Central memory CD8-positive, alpha-beta T cell (primary cell): ENCODE data around the gene TRIM36.

Experiments
- ATAC-seq: fragments of 150-1000 bp; cut with Tn5 transposase; replicated peaks from 2 replicates; pipeline ENCODE4 v1.10.0; 2022; ENCODE audit warnings: mild to moderate bottlenecking, moderate FRiP score, moderate number of reproducible peaks; ENCODE audit not compliant: poor library complexity, severe bottlenecking; ENCODE audit errors: extremely low read depth
- DNase-seq, 2 donors: peaks; one replicate each; pipeline ENCODE4 v3.0.0; 2021; ENCODE audit warnings: low spot score in 2 of 2
- H3K27ac Mint-ChIP-seq: one replicate; pipeline ENCODE4 v1.8.0; 2022; ENCODE audit warnings: low read depth, mild to moderate bottlenecking, moderate library complexity, mixed read lengths
- H3K27me3 Mint-ChIP-seq: one replicate; pipeline ENCODE4 v1.8.0; 2022; ENCODE audit warnings: mixed read lengths
- H3K36me3 Mint-ChIP-seq: one replicate; pipeline ENCODE4 v1.8.0; 2022; ENCODE audit warnings: mild to moderate bottlenecking, moderate library complexity, mixed read lengths; ENCODE audit not compliant: insufficient read depth
- H3K4me1 Mint-ChIP-seq: one replicate; pipeline ENCODE4 v1.8.0; 2022; ENCODE audit warnings: mixed read lengths
- H3K4me3 Mint-ChIP-seq: one replicate; pipeline ENCODE4 v1.8.0; 2022; ENCODE audit warnings: mild to moderate bottlenecking, moderate library complexity, mixed read lengths
- H3K9me3 Mint-ChIP-seq: one replicate; pipeline ENCODE4 v1.8.0; 2022; ENCODE audit warnings: mixed read lengths

TRIM36 gene

GRCh38 chr5:115169487-115170133, at the start of gene TRIM36:
Gene TRIM36, minus strand, starts transcription at chr5:115169908. Its CDS starts 274 bp downstream, at chr5:115169634.
- peak; percentile 81 to 83 for DNase-seq
- Mint-ChIP-seq H3K36me3 (peaks cover 7% of the 10 kb centered on the region), H3K4me1 (peaks cover 10% of the 10 kb centered on the region), H3K27ac (peak within 1 kb of the TSS; percentile 78), H3K4me3 (peak within 1 kb of the TSS; percentile 82), H3K27me3 (peaks cover 65% of the 10 kb centered on the region), H3K9me3 (peaks cover 6% of the 10 kb centered on the region)
- ATAC-seq = peak; percentile 89

- peaks cover 6% of the 10 kb centered on the region for H3K4me1 Mint-ChIP-seq
- no peak for DNase-seq
- H3K27ac Mint-ChIP-seq = no peak overlapping the region
- no peaks in the 10 kb centered on the region for H3K27me3 Mint-ChIP-seq
- no peaks in the 10 kb centered on the region for H3K9me3 Mint-ChIP-seq
- H3K36me3 Mint-ChIP-seq = peaks cover 28% of the 10 kb centered on the region
- H3K4me3 Mint-ChIP-seq = no peak overlapping the region
- no peak for ATAC-seq
Measured at GRCh38 chr5:115214541-115214940, 44.8 kb upstream of the TRIM36 start.

- DNase-seq (peak in 1 of 2 donors; percentile 32), ATAC-seq (peak; percentile 95)
- Mint-ChIP-seq H3K4me3 (no peak overlapping the region), H3K9me3 (no peaks in the 10 kb centered on the region), H3K27ac (peak overlapping the region; percentile 82), H3K27me3 (no peaks in the 10 kb centered on the region), H3K36me3 (peaks cover 19% of the 10 kb centered on the region), H3K4me1 (peaks cover 13% of the 10 kb centered on the region)
Measured at GRCh38 chr5:115209279-115209678, 39.6 kb upstream of the TRIM36 start.

GRCh38 chr5:115202952-115203351, 33.2 kb upstream of the TRIM36 start:
- Mint-ChIP-seq H3K4me3 (no peak overlapping the region), H3K9me3 (no peaks in the 10 kb centered on the region), H3K27ac (no peak overlapping the region), H3K27me3 (no peaks in the 10 kb centered on the region), H3K4me1 (no peaks in the 10 kb centered on the region), H3K36me3 (no peaks in the 10 kb centered on the region)
- no peak for ATAC-seq
- DNase-seq = no peak

- Mint-ChIP-seq H3K4me3 (no peak overlapping the region), H3K27me3 (peaks cover 3% of the 10 kb centered on the region), H3K36me3 (peaks cover 2% of the 10 kb centered on the region), H3K27ac (no peak overlapping the region), H3K9me3 (no peaks in the 10 kb centered on the region), H3K4me1 (no peaks in the 10 kb centered on the region)
- DNase-seq = no peak
- no peak for ATAC-seq
Measured at GRCh38 chr5:115196161-115196560, 26.5 kb upstream of the TRIM36 start.

- Mint-ChIP-seq H3K36me3 (peaks cover 2% of the 10 kb centered on the region), H3K9me3 (no peaks in the 10 kb centered on the region), H3K4me1 (no peaks in the 10 kb centered on the region), H3K27me3 (peaks cover 13% of the 10 kb centered on the region), H3K27ac (no peak overlapping the region), H3K4me3 (no peak overlapping the region)
- no peak for DNase-seq
- ATAC-seq = no peak
Measured at GRCh38 chr5:115194676-115195075, 25.0 kb upstream of the TRIM36 start.

- no peak overlapping the region for H3K4me3 Mint-ChIP-seq
- ATAC-seq (no peak), DNase-seq (no peak)
- H3K27ac Mint-ChIP-seq = no peak overlapping the region
- peaks cover 2% of the 10 kb centered on the region for H3K36me3 Mint-ChIP-seq
- no peaks in the 10 kb centered on the region for H3K9me3 Mint-ChIP-seq
- peaks cover 13% of the 10 kb centered on the region for H3K27me3 Mint-ChIP-seq
- no peaks in the 10 kb centered on the region for H3K4me1 Mint-ChIP-seq
Measured at GRCh38 chr5:115193295-115193694, 23.6 kb upstream of the TRIM36 start.

GRCh38 chr5:115192098-115192497, 22.4 kb upstream of the TRIM36 start:
- no peak overlapping the region for H3K27ac Mint-ChIP-seq
- H3K9me3 Mint-ChIP-seq = no peaks in the 10 kb centered on the region
- DNase-seq = no peak
- no peaks in the 10 kb centered on the region for H3K4me1 Mint-ChIP-seq
- no peak for ATAC-seq
- no peak overlapping the region for H3K4me3 Mint-ChIP-seq
- peaks cover 13% of the 10 kb centered on the region for H3K27me3 Mint-ChIP-seq
- H3K36me3 Mint-ChIP-seq = peaks cover 2% of the 10 kb centered on the region

GRCh38 chr5:115191474-115192031, 21.8 kb upstream of the TRIM36 start:
- DNase-seq (no peak), ATAC-seq (no peak)
- no peaks in the 10 kb centered on the region for H3K4me1 Mint-ChIP-seq
- no peak overlapping the region for H3K4me3 Mint-ChIP-seq
- peaks cover 13% of the 10 kb centered on the region for H3K27me3 Mint-ChIP-seq
- peaks cover 2% of the 10 kb centered on the region for H3K36me3 Mint-ChIP-seq
- no peaks in the 10 kb centered on the region for H3K9me3 Mint-ChIP-seq
- H3K27ac Mint-ChIP-seq = no peak overlapping the region

- Mint-ChIP-seq H3K27ac (no peak overlapping the region), H3K27me3 (peaks cover 13% of the 10 kb centered on the region), H3K4me1 (no peaks in the 10 kb centered on the region), H3K9me3 (no peaks in the 10 kb centered on the region), H3K4me3 (no peak overlapping the region), H3K36me3 (peaks cover 2% of the 10 kb centered on the region)
- DNase-seq (no peak), ATAC-seq (no peak)
Measured at GRCh38 chr5:115190388-115190787, 20.7 kb upstream of the TRIM36 start.

GRCh38 chr5:115189866-115190265, 20.2 kb upstream of the TRIM36 start:
- Mint-ChIP-seq H3K27ac (no peak overlapping the region), H3K27me3 (peaks cover 14% of the 10 kb centered on the region), H3K4me3 (no peak overlapping the region), H3K4me1 (no peaks in the 10 kb centered on the region), H3K9me3 (no peaks in the 10 kb centered on the region), H3K36me3 (peaks cover 2% of the 10 kb centered on the region)
- DNase-seq (no peak), ATAC-seq (no peak)

GRCh38 chr5:115186794-115187193, 17.1 kb upstream of the TRIM36 start:
- H3K27me3 Mint-ChIP-seq = peaks cover 35% of the 10 kb centered on the region
- no peak overlapping the region for H3K4me3 Mint-ChIP-seq
- H3K36me3 Mint-ChIP-seq = no peaks in the 10 kb centered on the region
- DNase-seq (no peak), ATAC-seq (no peak)
- H3K4me1 Mint-ChIP-seq = no peaks in the 10 kb centered on the region
- no peaks in the 10 kb centered on the region for H3K9me3 Mint-ChIP-seq
- H3K27ac Mint-ChIP-seq = no peak overlapping the region

GRCh38 chr5:115184770-115185169, 15.1 kb upstream of the TRIM36 start:
- no peaks in the 10 kb centered on the region for H3K9me3 Mint-ChIP-seq
- peaks cover 8% of the 10 kb centered on the region for H3K4me1 Mint-ChIP-seq
- ATAC-seq (no peak), DNase-seq (no peak)
- H3K4me3 Mint-ChIP-seq = no peak overlapping the region
- peaks cover 43% of the 10 kb centered on the region for H3K27me3 Mint-ChIP-seq
- no peak overlapping the region for H3K27ac Mint-ChIP-seq
- peaks cover 1% of the 10 kb centered on the region for H3K36me3 Mint-ChIP-seq
